Immature natural killer cell (primary cell): ENCODE results near the gene CD84. TPM values are rescaled to one million over a fixed set of nuclear protein-coding genes. Genes with fewer than 3 reads are reported as not detected.
"Not testable (repeated sequence)": the region's sequence is repeated elsewhere in the genome, so short reads cannot be mapped to it uniquely, and the experiment has no call there.

Source experiments
- DNase-seq, 3 donors: peaks; one replicate each; pipeline ENCODE4 v3.0.0; 2022; ENCODE audit warnings: mixed read lengths in 1 of 3
- H3K27ac Mint-ChIP-seq, 6 donors: one replicate each; pipeline ENCODE4 v1.8.0; 2020; ENCODE audit warnings: mixed read lengths in 6 of 6, mild to moderate bottlenecking in 5 of 6, inconsistent platforms in 4 of 6, moderate library complexity in 3 of 6
- H3K27me3 Mint-ChIP-seq, 3 donors: one replicate each; pipeline ENCODE4 v1.8.0; 2020 to 2021; ENCODE audit warnings: low read depth in 3 of 3, mild to moderate bottlenecking in 3 of 3, mixed read lengths in 3 of 3, moderate library complexity in 3 of 3, inconsistent platforms in 1 of 3
- H3K36me3 Mint-ChIP-seq, 3 donors: one replicate each; pipeline ENCODE4 v1.8.0; 2020; ENCODE audit warnings: mixed read lengths in 3 of 3, inconsistent platforms in 2 of 3, mild to moderate bottlenecking in 2 of 3
- H3K4me1 Mint-ChIP-seq, 2 donors: one replicate each; pipeline ENCODE4 v1.8.0; 2020; ENCODE audit warnings: inconsistent platforms in 2 of 2, mild to moderate bottlenecking in 2 of 2, mixed read lengths in 2 of 2, moderate library complexity in 1 of 2
- H3K4me3 Mint-ChIP-seq, 5 donors: one replicate each; pipeline ENCODE4 v1.8.0; 2020; ENCODE audit warnings: mild to moderate bottlenecking in 5 of 5, mixed read lengths in 5 of 5, inconsistent platforms in 3 of 5, moderate library complexity in 3 of 5
- H3K9me3 Mint-ChIP-seq, 6 donors: one replicate each; pipeline ENCODE4 v1.8.0; 2020; ENCODE audit warnings: mild to moderate bottlenecking in 6 of 6, mixed read lengths in 6 of 6, inconsistent platforms in 4 of 6, moderate library complexity in 3 of 6
- polyA plus RNA-seq, 3 donors: library from polyadenylated mRNA; unstranded; fragments of 300-500 nt; fragmentation: Illumina TruSeq; gene quantifications; one replicate each; pipeline ENCODE4 v1.2.3, GENCODE V29; 2021

The CD84 gene
- 1 to 10 TPM; 2.1 to 3.9 (median 3.0) TPM for polyA plus RNA-seq

GRCh38 chr1:160579216-160579701, at the start of gene CD84:
Gene CD84 (minus strand): TSS chr1:160579496. CDS start chr1:160579437, 59 bp downstream.
- peak within 1 kb of the TSS; percentile 74 to 94 (median 85) for H3K27ac Mint-ChIP-seq
- peak within 1 kb of the TSS; percentile 81 to 93 (median 87) for H3K4me3 Mint-ChIP-seq
- peaks cover 0 to 5% (median 0%) of the 10 kb centered on the region in 3 donors for H3K27me3 Mint-ChIP-seq
- H3K9me3 Mint-ChIP-seq: peaks cover 0 to 2% (median 0%) of the 10 kb centered on the region in 6 donors
- no peaks in the 10 kb centered on the region for H3K36me3 Mint-ChIP-seq
- DNase-seq: no peak
- H3K4me1 Mint-ChIP-seq: peaks cover 61 to 62% of the 10 kb centered on the region in 2 donors

DNA sequence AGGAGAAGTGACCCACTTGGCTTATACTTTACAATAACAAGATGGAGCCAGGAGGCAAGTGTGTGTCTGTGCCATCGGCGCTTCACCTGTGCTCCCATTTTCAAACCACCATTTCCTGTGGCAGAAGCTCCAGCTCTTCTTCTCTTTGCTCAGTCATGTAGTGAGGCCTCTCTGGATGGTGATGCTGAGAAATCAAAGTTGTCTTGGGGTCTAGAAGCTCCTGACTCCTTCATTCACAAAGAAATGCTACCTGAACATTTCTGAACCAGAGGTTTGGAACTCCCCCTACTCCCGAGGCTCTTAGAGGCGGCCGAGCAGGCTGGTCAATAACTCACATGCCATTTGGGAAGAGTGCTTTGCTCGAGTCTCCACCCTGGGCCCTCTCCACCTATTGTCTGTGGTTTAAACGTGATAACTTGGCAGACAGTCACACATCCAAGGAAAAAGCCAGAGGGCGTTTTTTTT, 49.5 kb upstream of the CD84 start:
- H3K27me3 Mint-ChIP-seq: peaks cover 0 to 4% (median 0%) of the 10 kb centered on the region in 3 donors
- DNase-seq: no peak
- H3K27ac Mint-ChIP-seq: no peak overlapping the region
- peaks cover 34 to 43% of the 10 kb centered on the region in 2 donors for H3K4me1 Mint-ChIP-seq
- peak overlapping the region in 3 of 5 donors; percentile 7 to 15 (median 9) for H3K4me3 Mint-ChIP-seq
- H3K9me3 Mint-ChIP-seq: no peaks in the 10 kb centered on the region
- H3K36me3 Mint-ChIP-seq: peaks cover 0 to 3% (median 0%) of the 10 kb centered on the region in 3 donors

- H3K4me1 Mint-ChIP-seq: peaks cover 38 to 50% of the 10 kb centered on the region in 2 donors
- not testable (repeated sequence) for H3K4me3 Mint-ChIP-seq, H3K36me3 Mint-ChIP-seq, DNase-seq, H3K27ac Mint-ChIP-seq, H3K27me3 Mint-ChIP-seq, H3K9me3 Mint-ChIP-seq
Measured at GRCh38 chr1:160627677-160628289, 48.5 kb upstream of the CD84 start.

GRCh38 chr1:160626509-160627342, 47.4 kb upstream of the CD84 start:
- Mint-ChIP-seq H3K9me3 (no peaks in the 10 kb centered on the region), H3K4me3 (no peak overlapping the region), H3K4me1 (peaks cover 37 to 48% of the 10 kb centered on the region in 2 donors), H3K27me3 (peaks cover 0 to 2% (median 1%) of the 10 kb centered on the region in 3 donors), H3K27ac (no peak overlapping the region), H3K36me3 (peaks cover 0 to 3% (median 0%) of the 10 kb centered on the region in 3 donors)
- no peak for DNase-seq

DNA sequence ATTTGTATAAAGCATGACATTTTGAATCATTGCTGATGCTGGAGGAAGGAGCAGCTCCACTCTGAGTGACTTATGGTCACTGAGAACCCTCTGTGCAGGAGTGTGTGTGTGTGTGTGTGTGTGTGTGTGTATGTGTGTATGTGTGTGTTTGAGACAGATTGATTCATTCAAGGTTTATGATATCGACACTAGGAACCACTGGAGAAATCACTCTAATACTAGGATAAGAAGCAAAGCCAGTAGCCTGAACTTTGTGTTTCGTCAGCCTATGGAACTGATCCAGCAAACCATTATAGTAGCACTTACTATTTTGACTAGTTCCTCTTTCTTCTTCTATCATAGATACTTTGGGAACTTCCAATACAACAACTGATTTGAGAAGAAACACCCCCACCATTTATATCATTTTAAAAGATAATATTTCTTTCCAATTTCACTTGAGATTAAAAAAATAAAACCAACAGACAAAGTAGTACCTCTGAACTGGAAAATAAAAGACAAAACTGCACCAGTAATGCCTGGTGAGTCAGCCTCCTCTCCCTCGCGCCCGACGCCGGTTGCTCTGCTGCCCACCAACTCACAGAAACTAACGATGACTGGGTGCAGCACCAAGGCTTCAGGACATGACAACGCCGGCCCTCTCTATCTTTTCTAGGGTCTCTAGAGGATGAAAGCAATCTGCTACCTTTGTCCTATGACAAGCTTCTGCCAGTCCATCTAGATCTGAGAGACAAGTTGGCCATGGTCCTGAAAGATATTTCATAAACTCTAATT, 46.6 kb upstream of the CD84 start:
- no peaks in the 10 kb centered on the region for H3K9me3 Mint-ChIP-seq

GRCh38 chr1:160625321-160625720, 46.0 kb upstream of the CD84 start:
- H3K4me1 Mint-ChIP-seq: peaks cover 34 to 43% of the 10 kb centered on the region in 2 donors
- no peak for DNase-seq

More for the DNA sequence above, 46.6 kb upstream of the CD84 start:
- H3K36me3 Mint-ChIP-seq: peaks cover 0 to 3% (median 0%) of the 10 kb centered on the region in 3 donors
- no peak for DNase-seq
- no peak overlapping the region for H3K27ac Mint-ChIP-seq
- H3K27me3 Mint-ChIP-seq: peaks cover 1 to 2% (median 2%) of the 10 kb centered on the region in 3 donors
- peaks cover 34 to 43% of the 10 kb centered on the region in 2 donors for H3K4me1 Mint-ChIP-seq
- H3K4me3 Mint-ChIP-seq: no peak overlapping the region

DNA sequence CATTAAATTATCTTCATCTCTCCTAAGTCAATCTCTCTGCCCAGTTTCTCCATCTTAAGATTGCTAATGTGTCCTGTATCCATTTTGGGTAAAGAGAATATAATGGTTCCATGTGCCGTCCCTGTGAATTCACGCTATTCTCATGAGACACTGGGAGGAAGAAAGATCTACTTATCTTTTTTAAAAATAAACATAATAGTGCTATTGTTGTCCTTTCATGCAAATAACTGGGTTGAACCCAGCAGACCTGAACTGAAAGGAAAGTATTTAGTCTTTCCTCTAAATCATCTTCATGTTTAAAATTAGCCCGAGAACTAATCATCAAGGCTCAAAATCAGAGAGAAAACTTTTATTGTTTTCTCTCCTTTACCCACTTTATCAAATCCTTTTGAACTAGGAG, 45.2 kb upstream of the CD84 start:
- Mint-ChIP-seq H3K4me3 (no peak overlapping the region), H3K9me3 (no peaks in the 10 kb centered on the region), H3K27ac (no peak overlapping the region), H3K4me1 (peaks cover 30 to 43% of the 10 kb centered on the region in 2 donors), H3K36me3 (peaks cover 0 to 3% (median 0%) of the 10 kb centered on the region in 3 donors), H3K27me3 (peaks cover 1 to 2% (median 2%) of the 10 kb centered on the region in 3 donors)
- no peak for DNase-seq

More at GRCh38 chr1:160625321-160625720, 46.0 kb upstream of the CD84 start:
- Mint-ChIP-seq H3K27ac (no peak overlapping the region), H3K27me3 (peaks cover 1 to 2% (median 2%) of the 10 kb centered on the region in 3 donors), H3K36me3 (peaks cover 0 to 3% (median 0%) of the 10 kb centered on the region in 3 donors), H3K9me3 (no peaks in the 10 kb centered on the region), H3K4me3 (no peak overlapping the region)

GRCh38 chr1:160623862-160624261, 44.6 kb upstream of the CD84 start:
- peaks cover 1 to 4% (median 2%) of the 10 kb centered on the region in 3 donors for H3K27me3 Mint-ChIP-seq
- H3K9me3 Mint-ChIP-seq: no peaks in the 10 kb centered on the region
- no peak for DNase-seq
- peaks cover 30 to 44% of the 10 kb centered on the region in 2 donors for H3K4me1 Mint-ChIP-seq
- H3K36me3 Mint-ChIP-seq: peaks cover 0 to 3% (median 0%) of the 10 kb centered on the region in 3 donors
- no peak overlapping the region for H3K27ac Mint-ChIP-seq
- H3K4me3 Mint-ChIP-seq: no peak overlapping the region

DNA sequence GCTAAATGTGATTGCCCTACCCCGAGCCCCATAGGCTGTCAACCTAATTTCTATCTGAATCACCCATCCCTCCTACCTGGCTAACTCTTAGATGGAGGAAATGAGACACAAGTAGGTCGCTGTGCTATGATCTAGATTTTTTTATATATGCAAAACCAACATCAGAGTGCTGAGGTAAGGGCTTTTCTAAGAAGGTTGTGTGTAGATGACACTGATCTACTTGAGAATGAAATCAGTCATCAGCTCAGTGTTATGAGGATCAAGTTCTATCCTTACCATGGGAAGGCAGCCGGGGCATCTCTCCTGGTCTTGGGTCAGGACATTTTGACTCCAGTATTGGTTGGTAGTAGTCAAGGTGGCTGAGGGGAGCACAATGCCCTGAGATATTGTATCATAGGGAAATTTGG, 43.9 kb upstream of the CD84 start:
- H3K27ac Mint-ChIP-seq: no peak overlapping the region
- peaks cover 0 to 3% (median 0%) of the 10 kb centered on the region in 3 donors for H3K36me3 Mint-ChIP-seq
- peaks cover 27 to 40% of the 10 kb centered on the region in 2 donors for H3K4me1 Mint-ChIP-seq
- H3K27me3 Mint-ChIP-seq: peaks cover 1 to 5% (median 2%) of the 10 kb centered on the region in 3 donors
- no peak for DNase-seq
- no peak overlapping the region for H3K4me3 Mint-ChIP-seq
- H3K9me3 Mint-ChIP-seq: no peaks in the 10 kb centered on the region

GRCh38 chr1:160622501-160623226, 43.4 kb upstream of the CD84 start:
- Mint-ChIP-seq H3K4me1 (peaks cover 24 to 34% of the 10 kb centered on the region in 2 donors), H3K27ac (no peak overlapping the region), H3K9me3 (no peaks in the 10 kb centered on the region), H3K27me3 (peaks cover 1 to 5% (median 2%) of the 10 kb centered on the region in 3 donors), H3K36me3 (peaks cover 0 to 3% (median 0%) of the 10 kb centered on the region in 3 donors), H3K4me3 (no peak overlapping the region)
- no peak for DNase-seq

- no peak overlapping the region for H3K4me3 Mint-ChIP-seq
- H3K9me3 Mint-ChIP-seq: no peaks in the 10 kb centered on the region
- no peak for DNase-seq
- H3K27ac Mint-ChIP-seq: no peak overlapping the region
- peaks cover 19 to 26% of the 10 kb centered on the region in 2 donors for H3K4me1 Mint-ChIP-seq
- peaks cover under 1 to 5% (median 1%) of the 10 kb centered on the region in 3 donors for H3K27me3 Mint-ChIP-seq
- H3K36me3 Mint-ChIP-seq: peaks cover 0 to under 1% (median 0%) of the 10 kb centered on the region in 3 donors
Measured at GRCh38 chr1:160621633-160622413, 42.5 kb upstream of the CD84 start.
